Mammary epithelial cell (primary cell): Measurements from ENCODE around the gene SPAG16.
"Not testable (repeated sequence)": the region's sequence is repeated elsewhere in the genome, so short reads cannot be mapped to it uniquely, and the experiment has no call there.

ENCODE experiments used
- EZH2 ChIP-seq: IDR thresholded peaks from 2 replicates; pipeline ENCODE4 v1.6.1; 2012; ENCODE audit warnings: low read length, inconsistent platforms, borderline replicate concordance
- TF ChIP-seq, protein P1 (sequence below), 2 donors: IDR thresholded peaks in 1 of 2; conservative IDR thresholded peaks in 1 of 2; 2 replicates each; pipeline ENCODE4 v1.5.1; 2011 to 2012; ENCODE audit warnings: inconsistent platforms in 2 of 2, low read length in 2 of 2, mild to moderate bottlenecking in 2 of 2, control low read depth in 1 of 2, low read depth in 1 of 2; ENCODE audit not compliant: insufficient read depth in 1 of 2; ENCODE audit errors: extremely low read depth in 1 of 2

DNA sequence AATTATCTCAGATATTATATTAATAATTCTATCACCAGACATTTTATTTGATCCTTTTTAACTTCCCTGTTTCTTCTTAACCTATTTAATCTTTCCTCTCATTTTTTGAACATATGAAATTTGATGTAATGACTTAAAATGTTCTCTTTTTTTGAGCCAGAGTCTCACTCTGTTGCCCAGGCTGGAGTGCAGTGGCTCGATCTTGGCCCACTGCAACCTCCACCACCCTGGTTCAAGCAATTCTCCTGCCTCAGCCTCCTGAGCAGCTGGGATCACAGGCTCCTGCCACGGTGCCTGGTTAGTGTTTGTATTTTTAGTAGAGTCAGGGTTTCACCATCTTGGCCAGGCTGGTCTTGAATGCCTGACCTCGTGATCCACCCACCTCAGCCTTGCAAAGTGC lies 404.6 kb downstream of the SPAG16 start:
- TF ChIP-seq, protein P1, sequence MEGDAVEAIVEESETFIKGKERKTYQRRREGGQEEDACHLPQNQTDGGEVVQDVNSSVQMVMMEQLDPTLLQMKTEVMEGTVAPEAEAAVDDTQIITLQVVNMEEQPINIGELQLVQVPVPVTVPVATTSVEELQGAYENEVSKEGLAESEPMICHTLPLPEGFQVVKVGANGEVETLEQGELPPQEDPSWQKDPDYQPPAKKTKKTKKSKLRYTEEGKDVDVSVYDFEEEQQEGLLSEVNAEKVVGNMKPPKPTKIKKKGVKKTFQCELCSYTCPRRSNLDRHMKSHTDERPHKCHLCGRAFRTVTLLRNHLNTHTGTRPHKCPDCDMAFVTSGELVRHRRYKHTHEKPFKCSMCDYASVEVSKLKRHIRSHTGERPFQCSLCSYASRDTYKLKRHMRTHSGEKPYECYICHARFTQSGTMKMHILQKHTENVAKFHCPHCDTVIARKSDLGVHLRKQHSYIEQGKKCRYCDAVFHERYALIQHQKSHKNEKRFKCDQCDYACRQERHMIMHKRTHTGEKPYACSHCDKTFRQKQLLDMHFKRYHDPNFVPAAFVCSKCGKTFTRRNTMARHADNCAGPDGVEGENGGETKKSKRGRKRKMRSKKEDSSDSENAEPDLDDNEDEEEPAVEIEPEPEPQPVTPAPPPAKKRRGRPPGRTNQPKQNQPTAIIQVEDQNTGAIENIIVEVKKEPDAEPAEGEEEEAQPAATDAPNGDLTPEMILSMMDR (conservative IDR thresholded peaks at IDR 0.05 in 1 of 2, IDR thresholded peaks at IDR 0.05 in 1 of 2; ENCODE audit: extremely low read depth in 1 of 2, insufficient read depth in 1 of 2, low read depth in 1 of 2, low read length in 2 of 2): not testable (repeated sequence)
- TF ChIP-seq EZH2: not testable (repeated sequence)
